Dermis microvascular lymphatic vessel endothelial cell (primary cell): ENCODE data around the gene MICAL3. TPM values are rescaled to one million over a fixed set of nuclear protein-coding genes. Genes with fewer than 3 reads are reported as not detected.

Experiments
- DNase-seq, 2 donors: peaks; one replicate each; pipeline versions ENCODE4 v3.0.0 to v3.0.0-alpha.2; 2010; ENCODE audit warnings: low read depth in 2 of 2
- total RNA-seq: library from RNA; depleted of rRNA; stranded (reverse); fragments of >200 nt; gene quantifications from 2 replicates; pipeline ENCODE4 v1.2.1, GENCODE V29; 2014

The MICAL3 gene
- total RNA-seq, 1 donor from 2014 or later = 14.8 TPM

DNA sequence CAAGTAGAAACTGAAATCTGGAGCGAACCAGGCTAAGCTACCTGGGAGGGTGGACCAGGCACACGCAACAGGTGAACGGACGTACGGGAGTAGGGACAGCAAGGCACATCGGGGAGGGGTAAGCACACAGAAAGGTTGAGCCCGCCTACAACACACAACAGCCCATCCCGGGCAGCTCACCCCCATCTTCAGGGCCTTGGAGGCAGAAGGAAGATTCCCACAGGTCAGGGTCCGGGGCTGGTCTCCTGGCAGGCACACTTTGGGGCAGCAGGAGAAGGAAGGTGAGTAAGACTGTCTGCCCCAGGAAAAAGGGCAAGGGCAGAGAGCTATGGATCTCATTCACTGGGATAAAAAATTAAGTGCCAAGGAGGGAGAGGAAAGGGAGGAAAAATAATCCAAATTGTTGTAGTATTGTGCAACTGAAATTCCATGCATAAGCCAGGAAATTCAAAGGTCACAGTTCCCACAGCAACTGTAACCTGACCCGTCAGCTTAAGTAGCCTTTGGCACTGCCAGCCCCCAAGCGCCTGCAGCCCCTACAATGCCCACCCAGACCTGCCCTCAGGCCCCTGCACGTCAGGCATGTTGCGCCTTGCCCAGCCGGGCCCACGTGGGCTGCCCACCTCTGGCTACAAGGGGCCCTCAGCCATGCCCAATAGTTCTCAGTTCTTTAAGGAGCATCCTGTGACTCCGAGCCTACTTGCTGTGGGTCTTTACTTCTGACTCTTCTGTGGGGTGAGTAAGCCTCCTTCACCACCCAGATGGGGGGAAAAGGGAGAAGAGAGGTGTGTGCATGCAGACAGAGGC lies 51.8 kb downstream of the MICAL3 start:
- peak; percentile 68 to 86 for DNase-seq

DNA sequence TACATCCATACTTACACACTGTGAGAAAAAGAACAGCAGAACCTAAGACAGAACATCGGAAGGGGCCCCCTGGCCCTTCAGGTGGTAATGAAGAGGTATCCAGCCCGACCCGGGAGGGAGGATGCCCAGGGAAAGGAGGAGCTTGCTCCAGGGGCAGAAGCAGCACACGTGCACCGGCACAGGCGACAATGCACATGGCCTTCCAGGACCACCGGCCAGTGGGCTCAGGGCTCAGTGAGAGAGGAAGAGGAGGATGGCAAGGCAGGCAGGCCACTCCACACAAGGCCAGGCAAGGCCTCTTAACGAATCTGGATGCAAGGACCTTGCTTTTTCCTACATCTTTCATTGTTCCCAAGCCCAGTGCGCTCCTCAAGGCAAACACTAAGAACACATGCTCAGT lies 52.6 kb downstream of the MICAL3 start:
- DNase-seq = no peak

DNA sequence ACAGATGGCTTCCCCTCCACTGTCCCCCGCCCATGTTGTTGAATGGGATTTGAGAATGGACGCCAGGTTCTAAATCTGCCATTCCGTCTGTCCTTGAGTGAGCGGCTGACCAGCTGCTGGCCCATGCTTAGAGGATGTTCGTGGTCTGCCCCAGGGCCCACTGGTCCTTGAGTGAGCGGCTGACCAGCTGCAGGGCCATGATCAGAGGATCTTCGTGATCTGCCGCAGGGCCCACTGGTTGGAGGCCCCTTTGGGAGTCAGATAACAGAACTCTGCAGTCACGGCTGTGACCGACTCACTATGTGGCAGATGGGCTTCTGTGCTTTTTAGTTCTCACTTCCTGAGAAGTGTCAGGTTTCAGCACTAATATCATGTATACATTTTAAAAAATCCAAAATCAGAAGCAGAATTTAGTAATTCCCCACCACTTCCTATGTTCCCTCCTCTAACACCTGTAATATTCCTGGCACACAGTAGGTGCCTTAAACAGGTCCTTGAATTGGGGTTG lies 54.1 kb downstream of the MICAL3 start:
- peak in 1 of 2 donors; percentile 39 for DNase-seq

DNA sequence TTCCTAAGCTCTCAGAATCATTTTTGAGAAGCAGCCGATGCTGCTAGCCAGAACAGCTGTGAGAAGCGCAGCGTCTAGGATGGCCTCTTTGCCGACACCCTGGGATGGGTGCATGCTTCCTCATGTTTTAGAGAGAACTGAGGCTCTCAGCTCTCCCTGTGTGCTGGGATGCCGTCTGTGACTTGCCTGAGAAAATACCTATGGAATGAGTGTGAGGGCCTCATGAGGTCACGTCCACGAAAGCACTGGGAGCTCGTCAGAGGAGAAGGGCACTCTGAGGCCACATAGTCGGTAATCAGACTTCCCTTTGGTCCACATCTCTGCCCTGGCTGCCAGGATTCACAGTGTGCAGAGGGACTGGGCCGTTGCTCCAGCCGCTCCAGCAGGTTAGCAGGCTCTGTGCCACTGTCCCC lies 54.7 kb downstream of the MICAL3 start:
- peak; percentile 56 to 71 for DNase-seq

DNA sequence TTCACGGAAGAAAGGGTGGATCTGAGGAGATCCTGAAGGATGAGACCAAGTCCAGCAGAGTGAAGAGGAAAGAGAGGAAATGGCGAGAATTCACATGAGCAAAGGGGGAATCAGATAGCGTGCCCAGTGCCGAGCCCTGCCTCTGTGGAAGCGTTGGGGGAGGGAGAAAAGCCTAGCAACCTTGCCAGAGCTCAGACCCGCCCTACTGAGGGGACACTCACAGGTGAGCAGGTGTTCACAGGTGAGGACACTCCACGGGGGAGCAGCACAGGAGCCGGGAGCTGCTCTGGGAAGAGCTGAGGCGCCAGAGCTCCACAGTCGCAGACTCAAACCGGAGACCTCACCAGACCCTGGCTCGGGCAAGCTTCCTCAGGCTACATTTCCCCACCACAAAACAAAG lies 56.2 kb downstream of the MICAL3 start:
- DNase-seq = no peak

DNA sequence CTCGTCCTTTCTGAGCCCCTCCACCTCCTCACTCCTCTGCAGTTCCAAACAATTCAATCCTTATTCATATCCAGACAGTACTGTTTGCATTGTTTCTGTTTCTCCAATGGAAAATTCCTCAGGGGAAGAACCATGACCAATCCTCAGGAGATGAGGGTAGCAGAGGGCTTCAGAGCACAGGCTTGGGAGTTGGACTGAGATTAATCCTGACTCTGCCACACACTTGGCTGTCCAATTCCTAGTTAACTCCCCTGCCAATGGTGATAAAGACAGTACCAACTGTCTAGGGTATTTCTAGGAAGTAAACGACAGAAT lies 58.0 kb downstream of the MICAL3 start:
- no peak for DNase-seq

DNA sequence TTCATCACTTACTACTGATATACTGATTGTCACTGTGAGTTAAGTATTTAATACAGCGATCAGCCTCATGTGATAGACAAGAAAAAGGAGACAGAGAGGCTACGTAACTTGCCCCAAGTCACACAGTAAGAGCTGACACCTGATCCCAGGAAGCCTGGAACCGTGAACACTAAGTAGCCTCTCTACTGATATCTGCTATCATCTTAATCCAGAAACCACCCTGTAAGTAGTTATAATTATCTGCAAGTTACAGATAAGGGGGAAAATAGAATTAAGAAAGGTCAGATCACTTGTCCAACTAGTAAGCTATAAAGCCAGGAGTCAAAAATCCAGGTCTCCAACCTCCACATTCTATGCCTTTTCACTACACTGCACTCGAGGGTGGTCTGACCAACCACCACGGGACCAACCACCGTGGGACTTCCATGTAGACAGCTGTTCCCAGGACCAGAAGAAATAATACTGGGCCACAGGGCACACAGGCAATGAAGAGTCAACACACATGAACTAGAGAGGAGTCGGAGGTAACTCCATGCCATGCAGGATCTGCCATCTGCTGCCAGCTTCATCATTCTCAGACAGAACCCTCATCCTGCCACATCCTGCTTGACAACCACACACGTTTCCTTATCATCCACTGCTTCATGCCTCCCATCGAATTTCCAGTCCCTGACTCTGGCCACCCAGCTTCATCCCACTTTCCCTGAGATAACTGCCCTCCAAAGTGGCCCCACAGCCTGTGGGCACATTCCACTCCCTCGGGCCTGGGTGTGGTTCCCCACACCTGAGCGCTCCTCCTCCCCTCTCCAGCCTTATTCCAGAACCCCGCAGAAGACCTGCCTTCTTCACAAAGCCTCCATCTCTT lies 58.6 kb downstream of the MICAL3 start:
- no peak for DNase-seq

DNA sequence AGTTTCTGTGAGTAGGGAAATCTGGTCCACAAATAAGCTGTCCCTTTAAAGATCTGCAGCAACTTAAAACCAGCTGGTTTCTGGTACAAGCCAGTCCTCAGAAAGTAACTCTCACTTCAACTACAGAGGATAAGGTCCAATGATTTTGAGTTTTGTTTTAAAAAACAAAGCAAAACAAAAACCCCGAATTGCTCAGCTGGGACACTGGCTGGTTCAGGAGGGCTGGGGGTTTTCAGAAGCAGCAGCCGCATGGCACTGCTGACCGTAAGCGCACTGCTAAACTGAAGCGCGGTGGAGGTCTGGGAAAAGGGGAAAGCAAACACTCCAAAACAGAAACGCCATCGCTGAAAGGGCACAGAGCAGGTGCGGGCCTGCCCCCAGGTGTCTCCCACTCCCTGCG lies 59.7 kb downstream of the MICAL3 start:
- DNase-seq = peak in 1 of 2 donors; percentile 14

DNA sequence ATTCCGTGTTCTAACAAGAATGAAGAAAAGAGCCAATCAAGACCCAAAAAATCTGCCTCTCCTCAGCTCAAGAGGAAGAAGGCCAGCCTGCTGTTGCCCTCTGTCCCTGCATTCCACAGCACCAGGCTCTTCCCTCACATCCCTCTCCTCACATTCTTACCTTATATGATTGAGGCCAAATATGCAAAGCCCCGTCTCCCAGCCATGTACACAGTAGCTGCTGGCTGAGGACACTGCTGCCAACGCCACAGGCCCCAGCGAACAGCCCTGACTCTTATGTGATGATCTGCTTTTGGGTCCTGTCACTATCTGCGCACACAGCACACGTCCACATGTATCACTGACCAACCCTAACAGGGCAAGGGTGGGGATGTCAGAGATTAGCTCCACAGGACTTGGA lies 60.2 kb downstream of the MICAL3 start:
- DNase-seq = no peak

DNA sequence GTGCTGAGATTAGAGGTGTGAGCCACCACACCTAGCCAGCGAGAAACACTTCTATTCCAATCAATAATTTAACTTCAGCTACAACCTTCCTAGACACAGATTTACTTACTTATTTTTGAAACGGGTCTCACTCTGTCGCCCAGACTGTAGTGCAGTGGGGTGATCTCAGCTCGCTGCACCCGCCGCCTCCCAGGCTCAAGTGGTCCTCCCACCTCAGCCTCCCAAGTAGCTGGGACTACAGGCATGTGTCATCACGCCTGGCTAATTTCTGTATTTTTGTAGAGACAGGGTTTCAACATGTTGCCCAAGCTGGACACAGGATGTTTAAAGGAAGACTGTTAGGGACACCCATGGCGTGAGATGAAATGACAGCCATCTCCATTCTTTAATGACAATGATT lies 61.3 kb downstream of the MICAL3 start:
- no peak for DNase-seq

DNA sequence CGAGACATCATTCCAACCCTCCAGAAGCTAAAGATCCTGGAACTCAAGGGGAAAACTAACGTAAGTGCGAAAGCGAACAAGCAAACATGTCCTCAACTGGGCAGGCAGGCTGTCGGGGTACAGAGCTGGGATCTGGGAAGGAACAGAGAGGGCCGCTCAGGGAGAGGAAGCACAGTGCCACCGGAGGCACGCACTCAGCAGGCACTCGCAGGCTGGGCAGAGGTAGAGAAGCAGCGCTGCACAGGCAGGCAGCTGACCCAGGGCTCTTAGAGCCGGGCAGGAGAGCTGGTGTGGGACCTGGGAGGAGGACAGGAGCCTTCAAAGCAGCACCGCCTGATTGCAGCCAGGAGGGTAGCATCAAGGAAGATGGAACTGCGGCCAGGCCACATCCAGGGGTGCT lies 62.2 kb downstream of the MICAL3 start:
- DNase-seq = no peak

DNA sequence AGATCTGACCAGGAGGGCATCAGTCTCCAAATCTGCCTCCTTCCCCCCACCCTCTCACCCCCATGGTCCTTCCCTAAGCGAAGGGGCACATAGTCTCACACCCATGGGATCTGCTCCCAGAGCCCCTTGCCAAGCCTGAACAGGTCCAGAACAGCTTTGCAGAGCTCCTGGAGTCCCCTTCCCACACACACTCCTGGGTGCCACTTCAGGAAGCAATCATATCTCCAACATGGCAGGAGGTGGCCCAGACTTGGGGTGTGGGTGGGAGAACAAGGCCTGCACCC lies 63.0 kb downstream of the MICAL3 start:
- no peak for DNase-seq

DNA sequence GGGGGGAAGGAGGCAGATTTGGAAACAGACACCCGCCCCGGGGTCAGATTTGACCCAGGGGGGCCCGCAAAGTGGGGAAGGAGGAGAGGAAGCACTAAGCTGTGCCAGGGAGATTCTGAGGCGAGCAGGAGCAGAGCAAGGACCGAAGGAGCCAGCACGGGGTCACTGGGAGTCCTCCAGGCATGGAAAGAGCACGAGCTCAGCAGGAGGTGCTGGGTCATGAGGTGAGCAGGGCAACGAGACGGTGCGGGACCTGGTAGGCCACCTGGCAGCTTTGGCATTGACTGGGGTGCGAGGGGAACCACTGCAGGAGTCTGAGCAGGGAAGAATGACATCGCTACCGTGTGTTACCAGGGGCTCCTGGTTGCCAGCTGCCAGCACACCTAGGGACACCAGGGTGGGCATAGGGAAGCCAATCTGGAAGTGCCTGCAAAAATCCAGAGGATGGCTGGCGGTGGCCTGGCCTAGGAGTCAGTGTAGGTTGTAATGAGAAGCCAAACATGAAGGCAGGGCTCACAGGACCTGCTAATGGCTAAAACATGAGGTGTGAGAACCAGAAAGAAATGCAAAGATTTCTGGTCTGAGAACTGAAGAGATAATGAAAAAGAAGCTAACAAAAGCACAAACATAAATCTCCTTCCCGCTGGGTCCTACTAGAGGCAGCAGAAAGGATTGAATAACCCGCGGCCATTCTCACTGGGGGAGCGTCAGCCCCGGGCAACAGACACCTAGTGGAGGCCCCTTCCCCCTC lies 63.5 kb downstream of the MICAL3 start:
- no peak for DNase-seq

DNA sequence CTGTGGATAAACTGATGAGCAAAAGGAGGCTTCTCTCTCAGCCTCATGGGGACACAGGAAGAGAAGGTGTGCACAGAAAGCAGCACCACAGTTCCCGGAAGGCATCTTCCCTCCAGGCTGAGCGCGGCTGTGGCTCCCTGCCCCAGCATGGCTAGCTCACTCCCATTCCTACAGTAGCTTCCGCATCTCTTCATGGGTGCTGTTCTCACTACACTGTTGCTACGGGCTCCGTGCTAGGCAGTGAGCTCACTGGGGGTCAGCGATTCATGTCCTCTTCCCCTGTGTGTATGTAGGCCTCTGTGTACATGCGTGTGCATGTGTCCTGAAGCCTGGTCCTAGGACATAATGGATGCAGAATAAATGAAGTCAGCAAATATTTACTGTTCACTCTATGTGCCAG lies 64.3 kb downstream of the MICAL3 start:
- no peak for DNase-seq

DNA sequence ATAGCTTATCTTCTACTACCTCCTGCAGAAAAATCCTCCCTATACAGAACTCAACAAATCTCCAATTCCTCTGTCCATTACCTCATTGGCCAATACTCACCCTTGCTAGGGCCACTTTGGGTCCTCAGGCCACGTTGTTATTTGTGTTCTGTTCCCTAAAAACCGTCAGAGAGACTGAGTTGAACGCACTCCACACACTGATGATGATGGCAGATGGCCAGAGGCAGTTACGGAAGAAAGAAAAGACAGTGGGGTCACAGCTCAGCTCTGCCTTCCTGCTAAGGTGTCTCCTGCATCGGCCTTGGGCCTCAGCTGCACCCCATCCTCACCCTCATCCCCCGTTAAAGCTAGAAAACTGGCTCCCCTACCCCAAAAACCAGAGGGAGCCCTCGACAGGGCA lies 66.2 kb downstream of the MICAL3 start:
- no peak for DNase-seq

DNA sequence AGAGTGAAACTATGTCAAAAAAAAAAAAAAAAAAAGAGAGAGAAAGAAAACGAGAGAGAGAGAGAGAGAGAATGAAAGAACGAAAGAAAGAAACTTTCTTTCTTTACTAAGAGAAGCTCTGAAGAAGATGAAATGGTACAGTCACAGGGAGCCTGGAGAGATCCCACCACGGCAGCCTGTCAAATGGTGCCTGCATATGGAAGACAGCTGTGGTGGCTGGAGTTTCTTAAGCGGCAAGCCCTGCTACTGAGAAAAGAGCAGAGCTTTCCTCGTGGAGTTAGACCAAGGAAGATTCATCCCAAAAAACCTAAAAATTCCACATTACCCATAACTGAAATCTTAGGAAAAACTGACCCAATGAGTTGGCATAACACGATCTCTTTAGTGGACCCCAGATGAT lies 66.7 kb downstream of the MICAL3 start:
- DNase-seq = no peak

DNA sequence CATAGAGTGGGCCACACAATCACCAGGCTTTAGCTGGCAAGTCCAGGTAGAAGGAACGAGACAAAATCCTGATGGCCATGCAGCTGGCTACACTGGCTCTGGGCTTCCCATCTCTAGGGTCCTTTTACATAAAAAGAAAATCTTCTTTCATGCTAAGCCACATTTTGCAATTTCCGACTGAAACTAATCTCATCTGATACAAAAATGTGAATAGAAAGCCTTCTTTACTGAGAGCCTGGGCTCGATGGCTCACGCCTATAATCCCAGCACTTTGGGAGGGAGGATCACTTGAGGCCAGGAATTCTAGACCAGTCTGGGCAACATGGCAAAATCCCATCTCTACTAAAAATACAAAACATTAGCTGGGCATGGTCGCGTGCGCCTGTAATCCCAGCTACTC lies 67.2 kb downstream of the MICAL3 start:
- DNase-seq = no peak

DNA sequence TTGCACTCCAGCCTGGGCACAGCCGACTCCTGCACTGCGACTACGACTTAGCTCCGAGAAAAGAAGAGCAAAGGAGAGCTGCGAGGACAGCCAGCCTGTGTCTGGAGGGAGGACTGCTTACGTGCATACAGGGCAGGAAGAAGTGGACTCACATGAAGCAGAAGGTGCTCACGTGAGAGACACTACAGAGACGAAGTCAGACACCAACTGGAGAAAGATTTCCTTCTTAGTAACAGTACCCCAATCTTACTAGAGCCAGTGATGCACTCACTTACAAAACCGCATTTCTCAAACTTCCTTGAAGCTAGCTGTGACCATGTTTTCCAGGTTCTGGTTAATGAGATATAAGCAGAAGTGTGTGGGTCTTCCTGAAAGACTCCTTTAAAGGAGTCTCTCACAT lies 67.7 kb downstream of the MICAL3 start:
- DNase-seq = no peak

DNA sequence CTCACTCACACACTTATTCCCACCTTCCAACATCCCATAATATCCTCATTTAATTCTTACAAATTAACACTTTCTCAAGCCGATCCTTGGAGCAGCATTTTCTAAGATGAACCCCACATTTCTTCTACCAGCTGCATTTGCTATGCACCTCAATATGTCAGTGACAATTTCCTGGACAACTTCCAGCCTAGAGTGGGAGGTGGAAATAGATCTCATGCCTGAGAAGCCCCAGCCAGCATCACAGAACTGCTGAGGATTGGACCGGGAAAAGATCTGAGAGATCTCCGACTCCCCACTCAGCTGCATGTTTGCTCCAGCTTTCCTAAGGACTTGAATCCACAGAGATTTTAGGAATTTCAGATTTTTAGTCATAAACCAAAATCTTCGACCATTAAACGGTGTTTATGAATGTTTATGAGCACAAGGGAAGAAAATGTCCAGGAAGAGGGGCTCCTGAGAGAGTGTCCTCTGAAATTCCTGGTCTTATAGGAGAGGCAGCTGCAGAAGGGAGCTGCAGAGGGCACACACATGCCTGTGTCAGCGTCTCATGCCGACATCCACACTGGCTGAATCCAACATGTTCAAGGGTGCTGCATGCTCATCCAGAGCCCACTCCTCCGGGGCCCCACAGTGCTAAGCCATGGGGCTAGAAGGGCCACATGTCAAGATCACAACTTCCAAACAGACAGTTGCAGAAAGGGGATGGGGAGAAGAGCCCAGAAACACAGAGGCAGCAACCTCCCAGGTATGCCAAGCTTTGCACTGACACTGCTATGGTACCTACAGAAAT lies 68.6 kb downstream of the MICAL3 start:
- DNase-seq = no peak

DNA sequence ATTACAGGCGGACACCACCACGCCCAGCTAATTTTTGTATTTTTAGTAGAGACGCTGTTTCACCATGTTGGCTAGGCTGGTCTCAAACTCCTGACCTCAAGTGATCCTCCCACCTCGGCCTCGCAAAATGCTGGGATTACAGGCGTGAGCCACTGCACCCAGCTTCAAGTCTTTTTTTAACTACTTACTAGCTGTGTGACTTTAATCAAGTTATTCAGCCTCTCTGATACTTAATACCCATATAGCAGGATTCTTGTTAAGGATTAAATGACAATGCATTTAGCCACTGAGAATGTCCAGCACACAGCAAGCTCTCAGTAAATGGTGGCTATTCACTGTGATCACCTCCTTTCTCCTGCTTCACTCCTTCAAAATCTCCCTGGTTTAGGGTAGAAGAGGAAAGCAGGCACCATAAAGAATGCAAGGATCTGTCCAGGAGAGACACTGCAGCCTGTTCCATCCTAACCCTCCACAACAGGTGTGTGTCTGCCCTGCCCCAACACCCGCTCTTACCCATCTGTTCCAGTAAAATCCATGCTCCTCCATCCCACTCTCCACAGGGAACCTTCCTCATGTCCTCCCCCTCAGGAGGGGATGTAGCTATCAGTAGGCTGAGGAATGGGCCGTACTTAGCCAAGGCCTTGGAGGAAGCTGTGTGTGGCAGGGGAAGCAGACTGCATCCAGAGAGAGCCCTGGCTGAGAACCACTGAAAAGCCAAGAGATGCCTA lies 69.3 kb downstream of the MICAL3 start:
- DNase-seq = no peak
